ENCODE measurements around the gene DST. TPM values are rescaled to one million over a fixed set of nuclear protein-coding genes. Genes with fewer than 3 reads are reported as not detected.

The DST gene
- total RNA-seq, 1 donor from 2014 or later = 188 TPM

GRCh38 chr6:56458324-56458884 lies 184.3 kb downstream of the DST start:
- FAIRE-seq (no peak), DNase-seq (ENCODE audit: low spot score in 2 of 2) (no peak)

DNA sequence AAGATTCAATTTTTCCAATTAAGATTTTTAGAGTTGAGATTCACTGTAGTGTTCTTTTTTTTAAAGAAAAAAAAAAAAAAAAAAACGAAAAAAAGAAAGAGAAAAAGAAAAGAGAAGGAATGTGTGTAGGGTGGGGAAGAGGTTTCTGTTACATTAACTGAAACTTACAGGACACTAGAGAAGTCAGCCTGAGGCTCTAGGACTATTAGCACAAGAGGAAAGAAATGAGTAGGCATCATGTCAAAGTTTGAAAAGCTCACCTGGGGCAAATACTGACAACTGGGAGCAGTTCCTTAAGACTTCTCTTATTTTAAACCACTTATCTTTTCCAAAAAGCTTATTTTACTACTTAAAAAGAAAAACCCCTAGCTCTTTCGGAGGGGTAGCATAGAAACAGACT lies 185.9 kb downstream of the DST start:
- FAIRE-seq (no peak), DNase-seq (ENCODE audit: low spot score in 2 of 2) (no peak)

DNA sequence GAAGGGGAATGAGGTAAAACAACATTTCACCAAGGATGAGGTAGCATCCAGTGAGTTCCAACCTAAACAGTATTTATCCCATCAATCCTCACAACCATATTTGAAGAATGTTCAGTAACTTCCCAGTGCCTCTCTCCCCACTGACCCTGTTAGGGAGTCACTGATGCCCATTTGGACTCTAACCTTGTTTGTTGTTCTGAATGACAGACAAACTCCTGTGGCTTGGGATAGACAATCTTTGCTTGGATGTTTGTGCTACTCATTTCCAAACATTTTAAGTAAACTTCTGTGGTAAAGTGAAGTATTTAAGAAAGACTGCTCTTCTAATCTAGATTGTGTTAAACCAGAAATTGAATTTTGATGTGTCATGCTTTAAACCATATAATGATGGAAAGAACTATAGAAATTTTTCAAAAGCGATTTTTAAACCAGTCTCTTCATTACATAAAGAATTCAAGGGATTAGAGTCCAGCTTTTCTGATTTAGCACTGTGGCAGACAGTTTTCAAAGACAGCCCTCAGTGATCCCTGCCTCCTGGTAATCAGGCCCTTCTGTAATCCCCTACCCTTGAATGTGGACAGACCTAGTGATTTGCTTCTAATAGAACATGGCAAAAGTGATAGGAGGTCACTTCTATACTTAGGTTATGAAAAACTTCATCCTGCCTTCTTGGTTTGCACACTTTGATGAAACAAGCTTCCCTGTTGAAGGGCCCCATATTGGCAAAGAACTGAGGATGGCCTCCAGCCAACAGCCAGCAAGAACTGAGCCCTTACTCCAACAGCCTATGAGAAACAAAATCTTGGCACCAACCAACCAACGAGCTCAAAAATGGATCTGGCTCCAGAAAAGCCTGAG lies 191.6 kb downstream of the DST start:
- no peak for FAIRE-seq
- DNase-seq (ENCODE audit: low spot score in 2 of 2) = no peak

- FAIRE-seq = no peak
- DNase-seq (ENCODE audit: low spot score in 2 of 2) = no peak
Observed at GRCh38 chr6:56450376-56450775, 192.3 kb downstream of the DST start.

GRCh38 chr6:56448046-56448445 lies 194.6 kb downstream of the DST start:
- FAIRE-seq (no peak), DNase-seq (ENCODE audit: low spot score in 2 of 2) (no peak)

DNA sequence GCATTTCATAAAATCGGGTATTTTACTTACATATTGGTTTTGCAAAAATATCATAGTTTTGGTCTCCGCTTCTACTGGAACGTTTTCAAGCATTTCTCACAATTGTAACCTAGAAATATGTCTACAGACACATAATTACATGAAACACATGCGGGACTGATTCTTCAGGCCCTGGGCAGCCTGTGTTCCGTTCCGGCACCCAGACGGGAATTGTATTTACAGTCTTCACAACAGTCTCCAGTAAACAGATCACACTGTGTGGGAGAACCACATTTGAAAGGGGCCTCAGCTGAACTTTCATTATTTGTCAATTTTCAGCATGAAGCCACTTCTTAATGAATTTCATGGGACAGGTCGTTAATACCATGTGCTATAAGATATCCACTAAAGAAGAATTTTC lies 196.9 kb downstream of the DST start:
- DNase-seq (ENCODE audit: low spot score in 2 of 2) (no peak), FAIRE-seq (no peak)

- DNase-seq (ENCODE audit: low spot score in 2 of 2) (no peak), FAIRE-seq (no peak)
Observed at GRCh38 chr6:56444855-56445254, 197.8 kb downstream of the DST start.

GRCh38 chr6:56440551-56440981 lies 202.1 kb downstream of the DST start:
- DNase-seq (ENCODE audit: low spot score in 2 of 2) = no peak
- FAIRE-seq = no peak

GRCh38 chr6:56437171-56437900 lies 205.4 kb downstream of the DST start:
- no peak for FAIRE-seq

GRCh38 chr6:56435754-56436153 lies 206.9 kb downstream of the DST start:
- FAIRE-seq (no peak), DNase-seq (ENCODE audit: low spot score in 2 of 2) (no peak)

More at GRCh38 chr6:56437171-56437900, 205.4 kb downstream of the DST start:
- no peak for DNase-seq (ENCODE audit: low spot score in 2 of 2)

GRCh38 chr6:56435326-56435725 lies 207.4 kb downstream of the DST start:
- DNase-seq (ENCODE audit: low spot score in 2 of 2) (no peak), FAIRE-seq (no peak)

DNA sequence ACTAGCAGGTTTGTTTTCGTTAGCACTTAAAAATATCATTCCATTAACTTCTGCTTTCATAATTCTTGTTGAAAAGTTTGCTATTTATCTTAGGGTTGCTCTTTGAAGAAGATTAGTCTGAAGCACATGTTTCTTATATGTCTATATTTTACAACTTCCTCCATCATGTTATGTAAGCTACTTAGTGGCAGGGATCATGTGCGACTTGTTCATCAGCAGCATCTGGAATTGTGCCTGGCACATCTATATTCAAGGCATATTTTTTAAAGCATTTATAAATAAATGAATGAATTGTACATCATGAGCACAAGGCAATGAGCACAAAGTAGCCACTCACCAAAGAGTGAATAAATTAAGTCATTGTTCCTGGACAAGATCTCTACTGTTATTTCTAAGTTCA lies 208.1 kb downstream of the DST start:
- FAIRE-seq (no peak), DNase-seq (ENCODE audit: low spot score in 2 of 2) (no peak)

DNA sequence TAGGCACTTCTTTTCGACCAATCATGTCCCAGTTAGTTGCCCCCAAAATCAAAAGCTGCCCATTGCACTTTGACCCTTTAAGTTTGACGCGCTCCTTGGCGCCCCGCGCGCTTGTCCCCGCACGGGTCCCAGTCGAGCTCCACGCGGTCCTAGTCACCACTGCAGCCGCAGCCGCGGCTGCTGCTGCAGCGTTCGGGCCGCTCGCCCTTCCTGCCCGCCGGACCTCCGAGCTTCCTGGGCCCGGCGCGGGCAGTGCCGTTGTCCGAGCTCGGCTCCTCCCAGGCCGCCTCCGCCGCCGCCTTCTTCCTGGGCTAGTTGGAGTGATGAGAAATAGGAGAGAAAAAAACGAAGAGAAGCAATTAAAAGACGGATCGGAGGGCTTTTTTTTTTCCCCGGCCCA lies 209.6 kb downstream of the DST start:
- FAIRE-seq (no peak), DNase-seq (ENCODE audit: low spot score in 2 of 2) (no peak)

DNA sequence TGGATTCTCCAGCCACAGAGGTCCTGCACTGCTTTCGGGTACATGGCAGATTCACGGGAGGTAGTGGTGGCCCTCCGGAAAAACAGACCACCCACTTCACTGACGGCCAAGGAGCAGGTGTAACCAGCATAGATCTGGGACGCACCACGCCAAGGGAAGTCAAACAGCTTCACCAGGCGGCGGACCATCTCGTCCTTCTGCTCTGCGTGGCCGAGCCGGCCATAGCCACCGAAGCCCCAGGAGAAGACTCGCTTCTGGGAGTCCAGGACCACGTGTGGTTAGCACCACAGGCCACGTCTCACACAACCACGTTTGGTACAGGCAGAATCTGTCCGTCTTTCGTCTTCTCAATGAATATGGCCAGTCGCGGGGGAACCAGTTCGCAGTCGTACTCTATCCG lies 210.5 kb downstream of the DST start:
- DNase-seq (ENCODE audit: low spot score in 2 of 2) = no peak
- no peak for FAIRE-seq

DNA sequence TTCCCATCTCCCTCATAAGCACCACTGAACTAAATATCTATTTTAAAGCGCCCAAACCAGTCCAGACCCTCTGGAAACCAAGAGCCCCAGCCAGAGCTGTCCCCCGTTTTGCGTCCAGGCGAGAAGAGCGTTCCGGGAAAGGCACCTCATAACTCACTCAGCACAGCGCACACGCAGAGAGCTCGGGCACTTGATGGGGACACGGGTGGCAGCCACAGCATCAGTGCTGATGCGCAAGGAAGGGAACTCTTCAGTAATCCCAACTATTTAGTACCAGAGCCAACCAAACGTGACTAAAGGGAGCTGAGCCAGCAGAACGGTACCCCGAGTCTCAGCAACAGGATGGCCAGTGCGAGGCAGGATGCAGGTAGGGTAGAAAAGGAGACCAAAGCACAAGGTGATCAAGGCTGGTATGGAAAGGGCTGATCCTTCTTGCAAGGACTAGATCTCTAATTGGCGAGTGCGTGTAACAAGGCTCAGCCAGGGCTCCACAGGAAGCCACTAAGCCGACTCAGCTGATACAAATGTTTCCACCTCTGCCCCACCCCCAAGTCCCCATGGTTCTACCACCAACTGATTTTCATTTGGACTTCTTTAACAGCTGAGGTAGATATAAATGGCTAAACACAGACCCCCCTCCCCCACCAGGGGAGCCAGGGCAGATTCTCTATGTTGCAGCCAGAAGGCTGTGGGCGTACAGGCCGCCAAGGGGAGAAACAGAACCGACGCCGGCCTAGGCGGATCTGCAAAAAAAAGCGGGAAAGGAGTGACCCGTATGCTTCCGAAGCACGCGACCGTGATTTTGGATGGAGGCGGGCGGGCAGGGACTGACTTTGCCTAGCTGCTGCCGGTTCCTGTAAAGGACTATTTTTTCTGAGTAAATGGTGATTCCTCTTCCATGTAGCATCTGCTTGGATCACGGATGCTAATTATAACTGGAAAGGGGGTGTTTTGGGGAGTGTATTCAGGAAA lies 211.8 kb downstream of the DST start:
- no peak for FAIRE-seq
- DNase-seq (ENCODE audit: low spot score in 2 of 2) = no peak

- no peak for DNase-seq (ENCODE audit: low spot score in 2 of 2)
- no peak for FAIRE-seq
Observed at GRCh38 chr6:56424542-56425083, 218.1 kb downstream of the DST start.

DNA sequence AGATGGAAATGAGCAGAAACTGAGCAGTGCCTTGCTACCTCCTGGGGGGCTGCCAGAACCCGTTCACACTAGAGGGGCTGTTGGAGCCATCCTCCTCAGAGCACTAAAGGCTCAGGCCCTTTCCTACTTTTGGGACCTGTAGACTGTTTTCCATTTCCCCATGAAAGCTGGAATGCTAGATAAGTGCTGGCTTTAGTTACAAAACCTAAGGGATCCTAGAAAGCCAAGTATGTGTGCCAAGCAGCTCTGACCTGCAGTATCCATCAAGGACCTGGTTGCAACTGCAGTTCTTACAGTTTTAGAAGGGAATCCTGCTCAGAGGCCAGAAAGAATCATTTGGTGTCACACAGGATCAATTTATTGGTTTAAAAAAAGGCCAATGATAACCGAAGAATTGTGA lies 218.6 kb downstream of the DST start:
- DNase-seq (ENCODE audit: low spot score in 2 of 2) = no peak
- no peak for FAIRE-seq

DNA sequence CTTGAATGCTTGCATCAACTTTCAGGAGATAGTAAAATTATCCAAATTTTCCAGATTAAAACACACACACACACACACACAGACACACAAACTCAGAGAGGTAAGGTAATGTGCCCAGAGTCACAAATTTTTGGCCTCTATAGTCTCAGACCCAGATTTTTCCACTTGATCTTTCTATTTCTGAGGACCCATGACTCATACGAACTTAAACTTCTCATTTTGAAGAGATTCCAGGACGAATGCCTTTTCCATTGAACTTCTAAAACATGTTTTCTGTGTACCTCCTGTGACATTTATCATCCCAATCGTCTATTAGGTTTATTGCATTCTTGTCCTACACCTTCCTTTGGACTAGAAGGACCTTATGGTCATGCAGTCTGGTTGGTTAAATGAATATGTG lies 222.4 kb downstream of the DST start:
- DNase-seq (ENCODE audit: low spot score in 2 of 2) (no peak), FAIRE-seq (no peak)

DNA sequence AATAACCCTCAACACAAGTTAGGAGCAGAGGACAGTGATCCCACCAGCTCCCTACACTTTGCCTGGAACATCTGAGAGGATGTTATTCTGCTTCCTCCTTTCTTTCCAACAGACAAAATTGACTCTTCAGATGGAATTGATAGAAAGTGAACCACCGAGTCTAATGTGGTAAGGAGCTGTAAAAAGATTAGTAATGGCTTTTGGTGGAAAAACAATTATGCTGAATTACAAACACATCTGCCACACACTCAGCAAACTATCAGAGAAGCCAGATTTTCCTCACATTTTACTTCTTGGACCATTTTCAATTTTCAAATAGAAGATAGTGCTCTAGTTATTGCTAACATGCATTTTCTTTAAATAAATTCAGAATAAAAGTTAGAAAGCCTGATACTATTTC lies 223.5 kb downstream of the DST start:
- DNase-seq (ENCODE audit: low spot score in 2 of 2) (no peak), FAIRE-seq (no peak)

GRCh38 chr6:56417823-56418222 lies 224.9 kb downstream of the DST start:
- no peak for FAIRE-seq
- no peak for DNase-seq (ENCODE audit: low spot score in 2 of 2)
